ENCODE data around the gene RPRD1B.
"Not testable (repeated sequence)": the region's sequence is repeated elsewhere in the genome, so short reads cannot be mapped to it uniquely, and the experiment has no call there.

Gene RPRD1B

GRCh38 chr20:38075161-38075998 lies 41.8 kb downstream of the RPRD1B start:
- DNase-seq, result no peak

GRCh38 chr20:38076548-38076947 lies 43.0 kb downstream of the RPRD1B start:
- DNase-seq, result no peak

- no peak for DNase-seq
Observed at GRCh38 chr20:38078084-38078483, 44.5 kb downstream of the RPRD1B start.

- DNase-seq, result no peak
Observed at GRCh38 chr20:38079353-38079752, 45.8 kb downstream of the RPRD1B start.

- DNase-seq, result no peak
Observed at GRCh38 chr20:38081575-38081974, 48.0 kb downstream of the RPRD1B start.

- no peak for DNase-seq
Observed at GRCh38 chr20:38082894-38083293, 49.3 kb downstream of the RPRD1B start.

GRCh38 chr20:38083338-38084048 lies 49.9 kb downstream of the RPRD1B start:
- no peak for DNase-seq

GRCh38 chr20:38084425-38084951 lies 50.9 kb downstream of the RPRD1B start:
- no peak for DNase-seq

GRCh38 chr20:38085026-38085425 lies 51.5 kb downstream of the RPRD1B start:
- DNase-seq, result no peak

GRCh38 chr20:38089500-38089899 lies 56.0 kb downstream of the RPRD1B start:
- DNase-seq, result no peak

GRCh38 chr20:38090061-38090460 lies 56.5 kb downstream of the RPRD1B start:
- DNase-seq, result no peak

GRCh38 chr20:38091441-38092216 lies 58.1 kb downstream of the RPRD1B start:
- DNase-seq, result no peak

- no peak for DNase-seq
Observed at GRCh38 chr20:38092260-38092857, 58.8 kb downstream of the RPRD1B start.

GRCh38 chr20:38092915-38093314 lies 59.4 kb downstream of the RPRD1B start:
- no peak for DNase-seq

GRCh38 chr20:38093641-38094077 lies 60.1 kb downstream of the RPRD1B start:
- DNase-seq, result no peak

- DNase-seq, result no peak
Observed at GRCh38 chr20:38094373-38094891, 60.9 kb downstream of the RPRD1B start.

- DNase-seq, result no peak
Observed at GRCh38 chr20:38095017-38095686, 61.6 kb downstream of the RPRD1B start.

- no peak for DNase-seq
Observed at GRCh38 chr20:38098952-38099351, 65.4 kb downstream of the RPRD1B start.

- not testable (repeated sequence) for DNase-seq
Observed at GRCh38 chr20:38102206-38102605, 68.7 kb downstream of the RPRD1B start.

- DNase-seq, result no peak
Observed at GRCh38 chr20:38104285-38104684, 70.7 kb downstream of the RPRD1B start.

GRCh38 chr20:38106461-38106860 lies 72.9 kb downstream of the RPRD1B start:
- DNase-seq, result no peak

- not testable (repeated sequence) for DNase-seq
Observed at GRCh38 chr20:38107386-38107785, 73.8 kb downstream of the RPRD1B start.

Data from GDM1 (cell line).